Smooth muscle cell (in vitro differentiated cells): Measurements from ENCODE around the gene FGFR2. TPM values are rescaled to one million over a fixed set of nuclear protein-coding genes. Genes with fewer than 3 reads are reported as not detected.

Experiments
- DNase-seq: peaks from one replicate; lab custom pipeline; 2025; ENCODE audit not compliant: unreplicated experiment; lab: John Stamatoyannopoulos, UW
- H2AFZ ChIP-seq: fragments of 200-600 bp; sonication (generic); 2 replicates; pipeline ENCODE4 v1.6.0; 2016; ENCODE audit warnings: antibody characterized with exemption, low read depth, mild to moderate bottlenecking
- H3F3A ChIP-seq: fragments of 200-600 bp; sonication (generic); 2 replicates; pipeline ENCODE4 v1.6.0; 2017; ENCODE audit warnings: antibody characterized with exemption, low read depth
- H3K27ac ChIP-seq: fragments of 200-600 bp; sonication (generic); 2 replicates; pipeline ENCODE4 v1.5.1; 2016; ENCODE audit warnings: low read depth, mild to moderate bottlenecking
- H3K27me3 ChIP-seq: fragments of 200-600 bp; sonication (generic); 2 replicates; pipeline ENCODE4 v1.6.1; 2016; ENCODE audit warnings: low read depth, mild to moderate bottlenecking
- H3K36me3 ChIP-seq: fragments of 200-600 bp; sonication (generic); 2 replicates; pipeline ENCODE4 v1.5.1; 2016; ENCODE audit warnings: low read depth
- H3K4me1 ChIP-seq: fragments of 200-600 bp; sonication (generic); 2 replicates; pipeline ENCODE4 v1.5.1; 2016; ENCODE audit warnings: low read depth
- H3K4me2 ChIP-seq: fragments of 200-600 bp; sonication (generic); 2 replicates; pipeline ENCODE4 v1.6.0; 2016; ENCODE audit warnings: mild to moderate bottlenecking
- H3K4me3 ChIP-seq: fragments of 200-600 bp; sonication (generic); 2 replicates; pipeline ENCODE4 v1.5.1; 2016; ENCODE audit warnings: mild to moderate bottlenecking
- H3K79me2 ChIP-seq: fragments of 200-600 bp; sonication (generic); 2 replicates; pipeline ENCODE4 v1.6.0; 2016; ENCODE audit warnings: low read depth, mild to moderate bottlenecking
- H3K9ac ChIP-seq: fragments of 200-600 bp; sonication (generic); 2 replicates; pipeline ENCODE4 v1.6.0; 2016; ENCODE audit warnings: low read depth
- H3K9me3 ChIP-seq: fragments of 200-600 bp; sonication (generic); replicated peaks from 2 replicates; pipeline ENCODE4 v1.5.1; 2016; ENCODE audit warnings: low read depth
- H4K20me1 ChIP-seq: fragments of 200-600 bp; sonication (generic); 2 replicates; pipeline ENCODE4 v1.6.0; 2016; ENCODE audit warnings: low read depth
- CTCF ChIP-seq: fragments of 200-600 bp; sonication (generic); IDR thresholded peaks from 2 replicates; pipeline ENCODE4 v1.5.1; 2017; ENCODE audit warnings: borderline replicate concordance, mild to moderate bottlenecking, antibody characterized with exemption; ENCODE audit not compliant: insufficient read depth, poor library complexity, severe bottlenecking
- WGBS: methylation state at CpG from one replicate; pipeline ENCODE4 v1.1.7; 2016; ENCODE audit warnings: low lambda C conversion rate; 5-methylcytosine and 5-hydroxymethylcytosine counted together
- polyA plus RNA-seq: library from polyadenylated mRNA; unstranded; fragments of >200 nt; fragmentation: Nextera tagmentation; extraction: Ambion mirVana; gene quantifications from 2 replicates; pipeline ENCODE4 v1.2.1, GENCODE V29; 2016
- total RNA-seq: library from RNA; depleted of rRNA; stranded (reverse); fragments of >200 nt; gene quantifications from 2 replicates; pipeline ENCODE4 v1.2.3, GENCODE V29; 2014

Gene FGFR2
- total and polyA plus RNA-seq, 2 experiments from 2014 or later: 85.9 to 103 TPM

- H3F3A ChIP-seq: no peaks in the 10 kb centered on the region
- 89% methylated on average over 8 of the region's 8 CpGs for WGBS
- no peak for DNase-seq
- no peak overlapping the region for H3K9ac ChIP-seq
- no peaks in the 10 kb centered on the region for H3K79me2 ChIP-seq
- no peak overlapping the region for H3K27ac ChIP-seq
- H2AFZ ChIP-seq: no peak overlapping the region
- H3K9me3 ChIP-seq: no peaks in the 10 kb centered on the region
- H3K4me2 ChIP-seq: no peak overlapping the region
- H3K27me3 ChIP-seq: no peaks in the 10 kb centered on the region
- no peak overlapping the region for H3K4me3 ChIP-seq
- TF ChIP-seq CTCF: no peak
- H3K36me3 ChIP-seq: no peaks in the 10 kb centered on the region
- no peaks in the 10 kb centered on the region for H4K20me1 ChIP-seq
- peaks cover 16% of the 10 kb centered on the region for H3K4me1 ChIP-seq
Observed at GRCh38 chr10:121444520-121445165, 153.6 kb downstream of the FGFR2 start.

- Histone ChIP-seq H3K27ac (no peak overlapping the region), H3K9ac (no peak overlapping the region), H3K4me1 (peaks cover 17% of the 10 kb centered on the region), H4K20me1 (no peaks in the 10 kb centered on the region), H3K27me3 (no peaks in the 10 kb centered on the region), H3K4me3 (no peak overlapping the region), H3K36me3 (no peaks in the 10 kb centered on the region), H2AFZ (no peak overlapping the region), H3F3A (no peaks in the 10 kb centered on the region), H3K9me3 (no peaks in the 10 kb centered on the region), H3K79me2 (no peaks in the 10 kb centered on the region), H3K4me2 (no peak overlapping the region)
- no peak for DNase-seq
- WGBS: 76% methylated on average over 5 of the region's 5 CpGs
- TF ChIP-seq CTCF: no peak
Observed at GRCh38 chr10:121442086-121442935, 155.9 kb downstream of the FGFR2 start.

- no peak for TF ChIP-seq CTCF
- H3K27ac ChIP-seq: no peak overlapping the region
- H2AFZ ChIP-seq: no peak overlapping the region
- no peak overlapping the region for H3K4me3 ChIP-seq
- no peaks in the 10 kb centered on the region for H3K36me3 ChIP-seq
- no peak overlapping the region for H3K4me2 ChIP-seq
- H3F3A ChIP-seq: no peaks in the 10 kb centered on the region
- H3K9ac ChIP-seq: no peak overlapping the region
- no peaks in the 10 kb centered on the region for H4K20me1 ChIP-seq
- H3K9me3 ChIP-seq: no peaks in the 10 kb centered on the region
- no peaks in the 10 kb centered on the region for H3K79me2 ChIP-seq
- DNase-seq: no peak
- WGBS: 100% methylated on average over 2 of the region's 2 CpGs
- no peaks in the 10 kb centered on the region for H3K27me3 ChIP-seq
- peaks cover 36% of the 10 kb centered on the region for H3K4me1 ChIP-seq
Observed at GRCh38 chr10:121440461-121440860, 157.8 kb downstream of the FGFR2 start.
